Pancreas (tissue), 10 donors: ENCODE data around the gene P2RY11. TPM values are rescaled to one million over a fixed set of nuclear protein-coding genes. Genes with fewer than 3 reads are reported as not detected.

Experiments used
- ATAC-seq, 4 donors: fragments of 200-7000 bp; cut with Tn5 transposase; one replicate each; pipeline versions ENCODE4 v1.8.0 to v1.9.1; 2020; ENCODE audit warnings: mild to moderate bottlenecking in 4 of 4, moderate library complexity in 4 of 4
- DNase-seq, 6 donors: peaks; one replicate each; pipeline ENCODE4 v3.0.0-alpha.2; 2020
- FAIRE-seq: peaks from 2 replicates; lab custom pipeline; 2012; peaks lifted over from hg19 to GRCh38; lab: Jason Lieb, UNC
- H3K27ac ChIP-seq, 4 donors: fragments of 200-600 bp; sonication (generic); 1 replicate in 3 of 4; 2 replicates in 1 of 4; pipeline versions ENCODE4 v1.5.0 to v1.8.0; 2020
- H3K27me3 ChIP-seq, 4 donors: fragments of 200-600 bp; one replicate each; pipeline ENCODE4 v1.8.0; 2021
- H3K36me3 ChIP-seq, 3 donors: fragments of 200-600 bp; sonication (generic) in 1 of 3; one replicate each; pipeline versions ENCODE4 v1.5.0 to v1.8.0; 2020 to 2021
- H3K4me1 ChIP-seq, 3 donors: fragments of 200-600 bp; one replicate each; pipeline ENCODE4 v1.8.0; 2021
- H3K4me3 ChIP-seq, 4 donors: fragments of 200-600 bp; sonication (generic) in 2 of 4; one replicate each; pipeline versions ENCODE4 v1.5.0 to v1.8.0; 2020 to 2021
- H3K9me3 ChIP-seq, 4 donors: fragments of 200-600 bp; one replicate each; pipeline ENCODE4 v1.8.0; 2021
- WGBS, 2 donors: extraction: QIAGEN DNeasy Blood & Tissue Kit; methylation state at CpG; one replicate each; pipeline ENCODE4 v1.1.7; 2013; 5-methylcytosine and 5-hydroxymethylcytosine counted together
- intact Hi-C, 3 donors: fragments of 100-400 bp; cut with DNase I; formaldehyde crosslinking; loops; one replicate each; pipeline versions ENCODE4 v1.11.1 to v1.14.2; 2022
- polyA plus RNA-seq, 2 donors: library from polyadenylated mRNA; stranded (reverse); fragments of 200-250 nt; gene quantifications; one replicate each; pipeline ENCODE4 v1.2.3, GENCODE V29; 2013
- total RNA-seq, 6 donors: library from RNA; stranded (reverse); fragmentation: NEBNext Ultra II Directional in 4 of 6; extraction: Animal tissue kit (Norgen Biotek cat#: 25700) in 4 of 6; gene quantifications; one replicate each; pipeline versions ENCODE4 v1.2.1 to v1.2.4, GENCODE V29; 2021 to 2023
- TF ChIP-seq, protein P1 (sequence below), 4 donors: fragments of 200-600 bp; sonication (generic) in 3 of 4; IDR thresholded peaks; one replicate each; pipeline versions ENCODE4 v1.5.0 to v1.8.0; 2021; ENCODE audit warnings: antibody characterized with exemption in 4 of 4
- donor health status: healthy with polysubstance abuse.
- donor health status: DM: no; HTN: no; CAD: no; lungs with moderate emphysema.
- donor health status: DM: no; HTN: no; CAD: no.
- donor health status: control.
- donor health status: control.
- donor health status: Bipolar disorder and iron deficiency.
- donor health status: DM: yes; HTN: yes; CAD: no.
- donor health status: DM: no; HTN: no; CAD: no.
- donor health status: DM: no; HTN: no; CAD: no.
- donor health status: DM: yes; HTN: yes; CAD: no.

P2RY11 gene
- total and polyA plus RNA-seq, 8 donors, result 2.5 to 17.4 (median 7.1) TPM

GRCh38 chr19:10136936-10137335, 25.4 kb downstream of the P2RY11 start:
- FAIRE-seq, result no peak
- H3K4me3 ChIP-seq, result no peak overlapping the region
- no peak overlapping the region for H3K27ac ChIP-seq
- H3K27me3 ChIP-seq, result no peaks in the 10 kb centered on the region
- intact Hi-C loops, result no loop called here
- no peak for DNase-seq
- TF ChIP-seq, protein P1, sequence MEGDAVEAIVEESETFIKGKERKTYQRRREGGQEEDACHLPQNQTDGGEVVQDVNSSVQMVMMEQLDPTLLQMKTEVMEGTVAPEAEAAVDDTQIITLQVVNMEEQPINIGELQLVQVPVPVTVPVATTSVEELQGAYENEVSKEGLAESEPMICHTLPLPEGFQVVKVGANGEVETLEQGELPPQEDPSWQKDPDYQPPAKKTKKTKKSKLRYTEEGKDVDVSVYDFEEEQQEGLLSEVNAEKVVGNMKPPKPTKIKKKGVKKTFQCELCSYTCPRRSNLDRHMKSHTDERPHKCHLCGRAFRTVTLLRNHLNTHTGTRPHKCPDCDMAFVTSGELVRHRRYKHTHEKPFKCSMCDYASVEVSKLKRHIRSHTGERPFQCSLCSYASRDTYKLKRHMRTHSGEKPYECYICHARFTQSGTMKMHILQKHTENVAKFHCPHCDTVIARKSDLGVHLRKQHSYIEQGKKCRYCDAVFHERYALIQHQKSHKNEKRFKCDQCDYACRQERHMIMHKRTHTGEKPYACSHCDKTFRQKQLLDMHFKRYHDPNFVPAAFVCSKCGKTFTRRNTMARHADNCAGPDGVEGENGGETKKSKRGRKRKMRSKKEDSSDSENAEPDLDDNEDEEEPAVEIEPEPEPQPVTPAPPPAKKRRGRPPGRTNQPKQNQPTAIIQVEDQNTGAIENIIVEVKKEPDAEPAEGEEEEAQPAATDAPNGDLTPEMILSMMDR (IDR thresholded peaks at IDR 0.05), result no peak
- peaks cover 0 to 19% (median 0%) of the 10 kb centered on the region in 3 donors for H3K36me3 ChIP-seq
- 96% methylated on average over 14 of the region's 14 CpGs for WGBS, 2 donors
- H3K4me1 ChIP-seq, result no peaks in the 10 kb centered on the region
- ATAC-seq, result no peak
- no peaks in the 10 kb centered on the region for H3K9me3 ChIP-seq

DNA sequence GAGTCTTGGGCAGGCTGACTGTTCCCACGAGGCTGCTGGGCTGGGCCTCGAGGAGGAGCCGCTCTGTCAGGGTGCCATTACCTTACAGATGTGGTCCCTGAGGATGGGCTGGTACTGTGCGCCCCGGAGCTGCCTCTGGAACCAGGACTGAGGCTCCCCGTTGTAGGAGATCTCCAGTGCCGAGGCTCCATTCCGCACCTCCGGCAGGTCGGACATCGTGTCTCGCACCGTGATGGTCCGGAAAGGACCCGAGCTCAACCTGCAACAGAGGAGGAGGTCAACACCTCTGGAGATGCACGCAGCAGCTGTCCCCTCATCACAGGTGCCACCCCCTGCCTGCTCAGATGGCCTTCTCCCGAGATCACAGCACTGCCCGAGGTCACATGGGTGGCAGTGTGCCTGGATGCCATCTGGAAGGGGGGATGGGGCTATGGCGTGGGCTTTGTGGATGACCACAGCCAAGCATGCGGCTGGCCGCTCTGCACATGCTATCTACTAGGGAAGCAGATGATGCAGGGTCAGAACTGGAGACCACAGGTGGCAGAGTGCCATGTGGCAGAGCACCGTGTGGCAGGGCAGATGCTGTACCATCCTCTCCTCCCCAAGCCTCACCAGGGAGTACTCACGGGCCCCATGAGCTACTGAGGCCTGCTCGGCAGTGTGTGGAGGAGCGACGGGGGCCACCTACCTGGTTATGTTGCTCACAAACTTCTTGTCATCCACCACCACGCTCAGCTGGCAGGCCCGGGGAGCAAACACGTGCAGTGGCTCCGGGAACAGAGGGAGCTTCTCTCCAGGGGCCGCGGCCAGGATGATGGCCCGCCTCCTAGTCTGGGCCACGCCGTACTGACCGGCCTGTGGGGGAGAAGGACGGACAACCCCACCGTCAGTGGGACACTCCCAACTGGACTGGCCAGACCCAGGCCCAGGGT, 26.5 kb downstream of the P2RY11 start:
- H3K9me3 ChIP-seq, result no peaks in the 10 kb centered on the region
- intact Hi-C loops, result no loop called here
- H3K4me1 ChIP-seq, result no peaks in the 10 kb centered on the region
- ATAC-seq (no peak), FAIRE-seq (no peak), DNase-seq (no peak)
- no peak overlapping the region for H3K27ac ChIP-seq
- WGBS, 2 donors, result 89 to 91% methylated on average over 38 of the region's 38 CpGs
- TF ChIP-seq, protein P1 (IDR thresholded peaks at IDR 0.05), result no peak
- H3K36me3 ChIP-seq, result peaks cover 0 to 19% (median 0%) of the 10 kb centered on the region in 3 donors
- no peaks in the 10 kb centered on the region for H3K27me3 ChIP-seq
- no peak overlapping the region for H3K4me3 ChIP-seq

DNA sequence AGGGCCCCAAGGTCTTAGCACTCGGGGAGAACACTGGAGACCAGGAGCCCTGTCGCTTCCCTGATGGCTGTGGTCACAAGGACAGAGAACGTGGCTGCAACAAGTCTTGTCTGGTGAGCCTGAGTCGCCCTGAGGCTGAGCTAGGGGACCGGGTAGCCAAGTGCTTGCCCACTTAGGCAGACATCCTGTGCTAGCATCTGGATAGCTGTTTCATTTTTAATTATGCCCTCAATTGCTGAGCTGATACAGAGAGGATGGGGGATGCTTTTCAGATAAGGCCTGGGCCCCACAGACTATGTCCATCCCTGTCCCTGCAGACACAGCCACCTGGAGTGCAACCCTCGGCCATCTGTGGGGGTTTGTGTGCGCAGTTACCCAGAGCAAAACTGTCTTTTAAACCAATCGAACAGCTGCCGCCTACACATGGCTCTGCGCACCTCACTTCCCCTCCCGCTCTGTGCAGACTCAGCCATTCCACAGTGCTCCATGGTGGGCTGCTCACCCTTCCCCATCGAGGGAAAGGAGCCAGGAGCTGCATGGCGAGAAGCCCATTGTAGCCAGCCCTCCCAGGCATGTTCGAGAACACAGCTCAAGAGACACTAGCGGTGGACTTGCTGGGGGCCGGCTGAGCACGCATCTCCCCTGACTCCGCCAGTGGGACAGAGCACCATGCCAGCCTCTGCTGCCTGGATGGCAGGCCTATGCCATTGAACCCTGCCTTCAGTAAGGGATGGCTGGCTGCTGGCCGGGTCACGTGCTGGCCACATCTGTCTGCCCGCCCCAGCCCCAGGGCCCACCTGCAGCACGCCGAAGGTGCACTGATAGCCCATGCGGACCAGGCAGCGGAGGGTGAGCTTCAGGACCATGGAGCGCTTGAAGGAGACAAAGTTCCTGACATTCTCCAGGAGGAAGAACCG, 27.6 kb downstream of the P2RY11 start:
- H3K36me3 ChIP-seq, result peaks cover 0 to 29% (median 0%) of the 10 kb centered on the region in 3 donors

GRCh38 chr19:10139952-10140351, 28.5 kb downstream of the P2RY11 start:
- H3K36me3 ChIP-seq, result peaks cover 0 to 32% (median 0%) of the 10 kb centered on the region in 3 donors
- TF ChIP-seq, protein P1 (IDR thresholded peaks at IDR 0.05), result no peak
- ATAC-seq, result no peak
- intact Hi-C loops, result no loop called here
- no peaks in the 10 kb centered on the region for H3K4me1 ChIP-seq
- 96% methylated on average over 23 of the region's 23 CpGs for WGBS, 2 donors
- H3K27ac ChIP-seq, result no peak overlapping the region
- no peak for DNase-seq
- no peaks in the 10 kb centered on the region for H3K9me3 ChIP-seq
- no peaks in the 10 kb centered on the region for H3K27me3 ChIP-seq
- no peak overlapping the region for H3K4me3 ChIP-seq
- no peak for FAIRE-seq

More for the DNA sequence above, 27.6 kb downstream of the P2RY11 start:
- FAIRE-seq, result no peak
- no peak for ATAC-seq
- DNase-seq, result no peak
- intact Hi-C loops, result no loop called here
- TF ChIP-seq, protein P1 (IDR thresholded peaks at IDR 0.05), result no peak
- Histone ChIP-seq H3K9me3 (no peaks in the 10 kb centered on the region), H3K27ac (no peak overlapping the region), H3K27me3 (no peaks in the 10 kb centered on the region), H3K4me3 (no peak overlapping the region), H3K4me1 (no peaks in the 10 kb centered on the region)
- 94 to 96% methylated on average over 27 of the region's 27 CpGs for WGBS, 2 donors
